DMS53 treated with DMSO at 0.1 percent for 48 hours (cell line): ENCODE data around the gene TIMM44.

Experiments used
- DNase-seq: peaks from one replicate; lab custom pipeline; 2025; ENCODE audit not compliant: unreplicated experiment; lab: John Stamatoyannopoulos, UW

The TIMM44 gene

GRCh38 chr19:7915250-7916102 lies 28.0 kb downstream of the TIMM44 start:
- no peak for DNase-seq

- no peak for DNase-seq
Measured at GRCh38 chr19:7914598-7915045, 28.8 kb downstream of the TIMM44 start, which contains the start of gene TGFBR3L. TGFBR3L (plus strand) TSS chr19:7914830.

GRCh38 chr19:7914099-7914498 lies 29.4 kb downstream of the TIMM44 start:
- no peak for DNase-seq

GRCh38 chr19:7913652-7914051 lies 29.8 kb downstream of the TIMM44 start:
- no peak for DNase-seq

GRCh38 chr19:7912697-7913564 lies 30.5 kb downstream of the TIMM44 start:
- no peak for DNase-seq

- DNase-seq, result no peak
Measured at GRCh38 chr19:7912144-7912696, 31.2 kb downstream of the TIMM44 start.

- no peak for DNase-seq
Measured at GRCh38 chr19:7911508-7912143, 31.8 kb downstream of the TIMM44 start.

- DNase-seq, result no peak
Measured at GRCh38 chr19:7910321-7911161, 32.9 kb downstream of the TIMM44 start.

- no peak for DNase-seq
Measured at GRCh38 chr19:7909471-7910067, 33.9 kb downstream of the TIMM44 start.

- no peak for DNase-seq
Measured at GRCh38 chr19:7908742-7909461, 34.6 kb downstream of the TIMM44 start.

GRCh38 chr19:7908078-7908699 lies 35.3 kb downstream of the TIMM44 start:
- no peak for DNase-seq

GRCh38 chr19:7907544-7907943 lies 35.9 kb downstream of the TIMM44 start:
- no peak for DNase-seq

- DNase-seq, result no peak
Measured at GRCh38 chr19:7907122-7907521, 36.3 kb downstream of the TIMM44 start.

GRCh38 chr19:7905859-7906258 lies 37.6 kb downstream of the TIMM44 start:
- no peak for DNase-seq

- no peak for DNase-seq
Measured at GRCh38 chr19:7905268-7905667, 38.2 kb downstream of the TIMM44 start.

GRCh38 chr19:7904074-7905020 lies 39.1 kb downstream of the TIMM44 start:
- DNase-seq, result no peak

- DNase-seq, result peak; percentile 96
Measured at GRCh38 chr19:7903244-7904073, 40.0 kb downstream of the TIMM44 start, which contains the start of gene MAP2K7. MAP2K7 (plus strand) TSS chr19:7903877; CDS start chr19:7903945, 68 bp downstream.
